ENCODE results near the gene SNX8. TPM values are rescaled to one million over a fixed set of nuclear protein-coding genes. Genes with fewer than 3 reads are reported as not detected.

SNX8 gene
- total RNA-seq, 2 donors from 2014 or later, result 10.7 to 29.2 TPM

GRCh38 chr7:2229467-2229866 lies 84.8 kb downstream of the SNX8 start:
- intact Hi-C loops (cut with DNase I), result no loop called here
- WGBS, result 93% methylated on average over 7 of the region's 7 CpGs

GRCh38 chr7:2228921-2229320 lies 85.3 kb downstream of the SNX8 start:
- WGBS, result 90% methylated on average over 8 of the region's 8 CpGs
- H3K4me1 ChIP-seq (replicated peaks), result no peaks in the 10 kb centered on the region
- H3K36me3 ChIP-seq, result no peaks in the 10 kb centered on the region
- DNase-seq (ENCODE audit: low spot score), result no peak
- H3K27ac ChIP-seq, result no peak overlapping the region
- no peak overlapping the region for H3K4me3 ChIP-seq
- H3K9me3 ChIP-seq, result no peaks in the 10 kb centered on the region
- intact Hi-C loops (cut with DNase I), result no loop called here
- H3K27me3 ChIP-seq (replicated peaks; ENCODE audit: insufficient read depth), result no peaks in the 10 kb centered on the region
- TF ChIP-seq POLR2AphosphoS5 (IDR thresholded peaks at IDR 0.05) (no peak), CTCF (IDR thresholded peaks at IDR 0.05) (no peak), POLR2A (IDR thresholded peaks at IDR 0.05) (no peak)

More at GRCh38 chr7:2229467-2229866, 84.8 kb downstream of the SNX8 start:
- Histone ChIP-seq H3K4me3 (no peak overlapping the region), H3K9me3 (no peaks in the 10 kb centered on the region), H3K4me1 (replicated peaks) (no peaks in the 10 kb centered on the region), H3K27ac (no peak overlapping the region), H3K36me3 (no peaks in the 10 kb centered on the region), H3K27me3 (replicated peaks; ENCODE audit: insufficient read depth) (no peaks in the 10 kb centered on the region)
- DNase-seq (ENCODE audit: low spot score), result no peak
- no peak for TF ChIP-seq POLR2A (IDR thresholded peaks at IDR 0.05)
- TF ChIP-seq POLR2AphosphoS5 (IDR thresholded peaks at IDR 0.05), result no peak
- TF ChIP-seq CTCF (IDR thresholded peaks at IDR 0.05), result no peak

GRCh38 chr7:2227699-2228098 lies 86.5 kb downstream of the SNX8 start:
- intact Hi-C loops (cut with DNase I), result no loop called here
- no peak for DNase-seq (ENCODE audit: low spot score)
- H3K4me3 ChIP-seq, result no peak overlapping the region
- TF ChIP-seq POLR2A (IDR thresholded peaks at IDR 0.05), result no peak
- no peak for TF ChIP-seq CTCF (IDR thresholded peaks at IDR 0.05)
- TF ChIP-seq POLR2AphosphoS5 (IDR thresholded peaks at IDR 0.05), result no peak
- no peaks in the 10 kb centered on the region for H3K36me3 ChIP-seq
- no peak overlapping the region for H3K27ac ChIP-seq
- 83% methylated on average over 15 of the region's 15 CpGs for WGBS
- H3K9me3 ChIP-seq, result no peaks in the 10 kb centered on the region
- no peaks in the 10 kb centered on the region for H3K4me1 ChIP-seq (replicated peaks)
- H3K27me3 ChIP-seq (replicated peaks; ENCODE audit: insufficient read depth), result no peaks in the 10 kb centered on the region

- intact Hi-C loops (cut with DNase I), result no loop called here
- 98% methylated on average over 13 of the region's 13 CpGs for WGBS
- H3K36me3 ChIP-seq, result no peaks in the 10 kb centered on the region
- no peak overlapping the region for H3K27ac ChIP-seq
- no peaks in the 10 kb centered on the region for H3K9me3 ChIP-seq
- H3K27me3 ChIP-seq (replicated peaks; ENCODE audit: insufficient read depth), result no peaks in the 10 kb centered on the region
- no peak overlapping the region for H3K4me3 ChIP-seq
- TF ChIP-seq POLR2AphosphoS5 (IDR thresholded peaks at IDR 0.05) (no peak), POLR2A (IDR thresholded peaks at IDR 0.05) (no peak), CTCF (IDR thresholded peaks at IDR 0.05) (no peak)
- no peaks in the 10 kb centered on the region for H3K4me1 ChIP-seq (replicated peaks)
- no peak for DNase-seq (ENCODE audit: low spot score)
Observed at GRCh38 chr7:2225830-2226229, 88.4 kb downstream of the SNX8 start.

GRCh38 chr7:2225336-2225735 lies 88.9 kb downstream of the SNX8 start:
- TF ChIP-seq CTCF (IDR thresholded peaks at IDR 0.05) (no peak), POLR2A (IDR thresholded peaks at IDR 0.05) (no peak), POLR2AphosphoS5 (IDR thresholded peaks at IDR 0.05) (no peak)
- Histone ChIP-seq H3K36me3 (no peaks in the 10 kb centered on the region), H3K27ac (no peak overlapping the region), H3K27me3 (replicated peaks; ENCODE audit: insufficient read depth) (no peaks in the 10 kb centered on the region), H3K4me3 (no peak overlapping the region), H3K9me3 (no peaks in the 10 kb centered on the region), H3K4me1 (replicated peaks) (no peaks in the 10 kb centered on the region)
- intact Hi-C loops (cut with DNase I), result no loop called here
- DNase-seq (ENCODE audit: low spot score), result no peak
- 79% methylated on average over 14 of the region's 14 CpGs for WGBS

Measured in prostate gland (tissue), 2 donors.